GM12872 (cell line): ENCODE results near the gene PANK1.

Experiments used
- CTCF ChIP-seq: IDR thresholded peaks from 3 replicates; pipeline ENCODE4 v1.5.1; 2011; ENCODE audit warnings: low read depth, mild to moderate bottlenecking, low read length, moderate library complexity; ENCODE audit not compliant: insufficient read depth

Gene PANK1

DNA sequence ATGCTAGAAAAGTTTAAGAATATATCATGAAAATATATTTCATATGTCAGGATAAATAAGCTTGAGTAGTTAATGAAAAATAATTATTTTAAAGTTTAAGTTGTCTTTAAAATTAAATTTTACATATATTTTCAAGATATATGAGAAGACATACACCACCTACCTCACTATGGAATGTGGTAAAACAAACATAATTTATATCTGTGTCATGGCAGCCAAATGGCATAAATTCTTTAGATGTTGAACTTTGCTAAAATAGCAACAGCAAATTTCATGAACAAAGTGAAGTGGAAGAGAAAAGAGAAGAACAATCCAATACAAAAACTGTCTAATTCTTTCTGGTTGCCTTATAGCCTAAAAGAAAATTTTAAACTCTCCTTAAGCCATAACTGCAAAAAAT is 70.0 kb downstream of the PANK1 start:
- TF ChIP-seq CTCF, result no peak

DNA sequence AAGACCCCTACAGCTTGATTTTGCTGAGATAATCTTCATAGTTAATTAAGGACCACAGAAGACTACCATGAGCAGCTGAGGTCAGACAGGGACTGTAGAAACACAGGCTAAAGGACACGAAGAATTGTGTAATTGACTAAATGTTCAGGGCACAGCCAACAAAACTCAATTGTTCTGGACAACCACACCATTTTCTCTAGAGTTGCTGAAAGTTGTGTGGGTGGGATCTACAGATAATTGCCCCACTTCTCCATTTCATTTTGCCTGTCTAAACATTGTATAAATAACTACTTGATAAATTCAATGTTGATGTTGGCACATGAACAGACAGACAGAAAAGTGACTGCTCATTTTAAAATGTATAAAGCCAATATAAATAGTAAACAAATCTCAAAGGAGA is 70.7 kb downstream of the PANK1 start:
- no peak for TF ChIP-seq CTCF

DNA sequence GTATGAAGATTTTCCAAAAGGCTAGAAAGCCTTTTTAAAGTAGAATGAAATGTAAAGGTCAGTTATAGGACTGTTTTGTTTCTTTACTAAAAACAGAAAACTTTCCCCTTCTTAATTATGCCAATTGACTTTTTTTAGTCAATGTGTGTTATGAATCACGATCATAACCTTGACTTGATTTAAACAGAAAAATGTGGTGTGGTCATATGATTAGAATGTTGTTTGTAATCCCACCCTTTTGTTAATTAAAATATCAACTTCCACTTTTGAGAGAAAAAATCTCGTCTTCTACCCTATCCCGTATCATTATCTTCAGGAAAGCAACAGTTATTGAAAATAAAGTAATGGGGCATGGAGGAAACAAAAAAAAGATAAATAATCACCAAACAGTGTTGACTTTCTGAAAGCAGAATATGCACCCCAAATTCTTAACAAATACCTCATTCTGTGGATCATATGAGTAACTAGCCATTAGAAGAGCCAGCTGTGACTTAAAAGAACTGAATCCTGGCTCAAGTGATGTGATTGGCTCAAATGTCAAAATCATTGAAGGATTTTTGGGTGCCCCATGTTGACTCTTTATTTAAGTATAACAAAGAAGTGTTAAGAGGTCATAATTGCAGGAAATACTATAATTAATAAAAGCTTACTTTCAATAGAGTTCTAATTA is 77.3 kb downstream of the PANK1 start:
- TF ChIP-seq CTCF, result no peak

- no peak for TF ChIP-seq CTCF
These were observed 78.0 kb downstream of the PANK1 start for GRCh38 chr10:89566992-89567391.

- no peak for TF ChIP-seq CTCF
These were observed 78.7 kb downstream of the PANK1 start for GRCh38 chr10:89566095-89566950.

GRCh38 chr10:89565180-89565579 is 79.9 kb downstream of the PANK1 start:
- no peak for TF ChIP-seq CTCF

DNA sequence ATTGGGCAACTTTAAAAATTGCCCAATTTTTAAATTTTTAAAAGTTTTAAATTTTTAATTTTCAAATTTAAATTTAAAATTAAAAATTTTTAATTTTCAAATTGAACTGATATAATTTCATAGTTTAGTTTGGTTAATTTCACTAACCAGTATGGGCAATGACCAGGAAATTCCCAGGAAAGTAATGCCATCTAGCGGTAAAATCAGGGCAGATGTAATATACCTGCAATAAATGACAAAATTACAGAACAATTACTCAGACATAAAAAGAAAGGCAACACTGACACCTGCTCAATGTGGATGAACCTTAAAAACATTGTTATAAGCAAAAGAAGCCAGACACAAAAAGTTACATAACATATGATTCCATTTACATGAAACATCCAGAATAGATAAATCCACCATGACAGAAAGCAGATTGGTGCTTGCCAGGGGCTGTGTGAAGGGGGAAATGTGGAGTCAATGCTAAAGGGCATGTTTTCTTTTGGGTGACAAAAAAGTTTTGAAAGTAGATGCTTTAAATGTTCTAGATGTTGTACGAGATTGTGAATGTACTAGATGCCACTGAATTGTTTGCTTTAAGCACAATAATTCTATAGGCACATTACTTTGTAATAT is 81.1 kb downstream of the PANK1 start:
- TF ChIP-seq CTCF, result peak; percentile 48
